ENCODE results near the gene AKAP13. TPM values are rescaled to one million over a fixed set of nuclear protein-coding genes. Genes with fewer than 3 reads are reported as not detected.

Gene AKAP13
- polyA plus RNA-seq, 1 of the 3 experiments (the other 2 are of a cell fraction): 8.4 TPM

DNA sequence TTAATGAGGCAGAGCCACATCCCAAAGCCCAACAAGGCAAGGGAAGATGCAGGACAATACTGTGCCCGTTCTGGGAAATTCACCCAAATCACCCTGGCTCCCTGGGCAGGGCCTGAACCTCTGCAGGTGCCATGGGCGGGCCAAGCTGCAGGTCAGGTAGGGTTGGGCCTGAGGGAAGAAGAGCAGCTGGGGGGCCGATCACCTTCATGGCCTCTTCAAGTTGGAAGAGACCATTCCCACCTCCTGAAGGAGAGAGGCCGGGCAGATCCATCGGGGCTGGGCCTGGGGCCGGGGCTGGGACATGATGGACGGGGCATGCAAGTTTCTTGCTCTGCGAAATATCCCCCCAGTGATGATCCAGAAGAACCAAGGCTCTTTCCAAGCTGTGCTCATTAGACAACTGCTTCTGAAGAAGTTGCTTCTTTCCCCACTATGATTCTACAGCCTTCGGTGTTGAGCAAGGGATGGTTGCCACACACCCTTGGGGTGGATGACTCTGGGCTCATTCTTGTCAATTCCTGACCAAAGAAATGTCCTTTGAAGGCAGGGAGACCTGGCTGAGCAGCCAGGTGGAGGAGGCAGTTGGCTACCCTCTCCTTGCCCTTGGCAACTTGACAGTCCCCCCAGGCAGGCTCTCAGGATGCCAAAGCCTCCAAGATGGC lies 376.1 kb downstream of the AKAP13 start:
- no peak overlapping the region for H3K9ac ChIP-seq
- peaks cover 0 to 12% of the 10 kb centered on the region in 2 experiments for H3K36me3 ChIP-seq (replicated peaks in 1 of 2; ENCODE audit: control insufficient read depth in 1 of 2, insufficient read depth in 2 of 2, low read length in 1 of 2)
- H3K27ac ChIP-seq (ENCODE audit: low read depth in 2 of 2, low read length in 1 of 2): no peak overlapping the region
- no peak overlapping the region for H3K4me2 ChIP-seq
- H2AFZ ChIP-seq (ENCODE audit: low read depth): no peak overlapping the region
- TF ChIP-seq, protein P1, sequence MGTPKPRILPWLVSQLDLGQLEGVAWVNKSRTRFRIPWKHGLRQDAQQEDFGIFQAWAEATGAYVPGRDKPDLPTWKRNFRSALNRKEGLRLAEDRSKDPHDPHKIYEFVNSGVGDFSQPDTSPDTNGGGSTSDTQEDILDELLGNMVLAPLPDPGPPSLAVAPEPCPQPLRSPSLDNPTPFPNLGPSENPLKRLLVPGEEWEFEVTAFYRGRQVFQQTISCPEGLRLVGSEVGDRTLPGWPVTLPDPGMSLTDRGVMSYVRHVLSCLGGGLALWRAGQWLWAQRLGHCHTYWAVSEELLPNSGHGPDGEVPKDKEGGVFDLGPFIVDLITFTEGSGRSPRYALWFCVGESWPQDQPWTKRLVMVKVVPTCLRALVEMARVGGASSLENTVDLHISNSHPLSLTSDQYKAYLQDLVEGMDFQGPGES (IDR thresholded peaks at IDR 0.05; ENCODE audit: low read depth, low read length): no peak
- TF ChIP-seq POLR2AphosphoS5 (IDR thresholded peaks at IDR 0.05; ENCODE audit: low read depth, low read length): no peak
- TF ChIP-seq RFX5 (IDR thresholded peaks at IDR 0.05; ENCODE audit: low read length): no peak
- TF ChIP-seq RXRA (IDR thresholded peaks at IDR 0.05; ENCODE audit: borderline replicate concordance, low read depth): no peak
- no peak for TF ChIP-seq TAF1 (IDR thresholded peaks at IDR 0.05; ENCODE audit: borderline replicate concordance, low read depth, low read length)
- no peak for TF ChIP-seq YY1 (IDR thresholded peaks at IDR 0.05; ENCODE audit: low read depth)
- TF ChIP-seq FOXM1 (IDR thresholded peaks at IDR 0.05; ENCODE audit: low read depth): no peak
- TF ChIP-seq EP300 (IDR thresholded peaks at IDR 0.05; ENCODE audit: borderline replicate concordance in 1 of 2, low read depth in 1 of 2, low read length in 1 of 2): no peak
- TF ChIP-seq GATA2 (CRISPR knock-in tag; IDR thresholded peaks at IDR 0.05): no peak
- no peak for TF ChIP-seq MXI1 (IDR thresholded peaks at IDR 0.05; ENCODE audit: low read depth, low read length)
- TF ChIP-seq, protein P2, sequence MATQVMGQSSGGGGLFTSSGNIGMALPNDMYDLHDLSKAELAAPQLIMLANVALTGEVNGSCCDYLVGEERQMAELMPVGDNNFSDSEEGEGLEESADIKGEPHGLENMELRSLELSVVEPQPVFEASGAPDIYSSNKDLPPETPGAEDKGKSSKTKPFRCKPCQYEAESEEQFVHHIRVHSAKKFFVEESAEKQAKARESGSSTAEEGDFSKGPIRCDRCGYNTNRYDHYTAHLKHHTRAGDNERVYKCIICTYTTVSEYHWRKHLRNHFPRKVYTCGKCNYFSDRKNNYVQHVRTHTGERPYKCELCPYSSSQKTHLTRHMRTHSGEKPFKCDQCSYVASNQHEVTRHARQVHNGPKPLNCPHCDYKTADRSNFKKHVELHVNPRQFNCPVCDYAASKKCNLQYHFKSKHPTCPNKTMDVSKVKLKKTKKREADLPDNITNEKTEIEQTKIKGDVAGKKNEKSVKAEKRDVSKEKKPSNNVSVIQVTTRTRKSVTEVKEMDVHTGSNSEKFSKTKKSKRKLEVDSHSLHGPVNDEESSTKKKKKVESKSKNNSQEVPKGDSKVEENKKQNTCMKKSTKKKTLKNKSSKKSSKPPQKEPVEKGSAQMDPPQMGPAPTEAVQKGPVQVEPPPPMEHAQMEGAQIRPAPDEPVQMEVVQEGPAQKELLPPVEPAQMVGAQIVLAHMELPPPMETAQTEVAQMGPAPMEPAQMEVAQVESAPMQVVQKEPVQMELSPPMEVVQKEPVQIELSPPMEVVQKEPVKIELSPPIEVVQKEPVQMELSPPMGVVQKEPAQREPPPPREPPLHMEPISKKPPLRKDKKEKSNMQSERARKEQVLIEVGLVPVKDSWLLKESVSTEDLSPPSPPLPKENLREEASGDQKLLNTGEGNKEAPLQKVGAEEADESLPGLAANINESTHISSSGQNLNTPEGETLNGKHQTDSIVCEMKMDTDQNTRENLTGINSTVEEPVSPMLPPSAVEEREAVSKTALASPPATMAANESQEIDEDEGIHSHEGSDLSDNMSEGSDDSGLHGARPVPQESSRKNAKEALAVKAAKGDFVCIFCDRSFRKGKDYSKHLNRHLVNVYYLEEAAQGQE (IDR thresholded peaks at IDR 0.05; ENCODE audit: low read depth, low read length): no peak
- no peak for TF ChIP-seq JUND (IDR thresholded peaks at IDR 0.05)
- no peak for TF ChIP-seq SMC3 (IDR thresholded peaks at IDR 0.05; ENCODE audit: low read depth, low read length)
- no peak for TF ChIP-seq GABPA (IDR thresholded peaks at IDR 0.05; ENCODE audit: low read depth)
- TF ChIP-seq, protein P3, sequence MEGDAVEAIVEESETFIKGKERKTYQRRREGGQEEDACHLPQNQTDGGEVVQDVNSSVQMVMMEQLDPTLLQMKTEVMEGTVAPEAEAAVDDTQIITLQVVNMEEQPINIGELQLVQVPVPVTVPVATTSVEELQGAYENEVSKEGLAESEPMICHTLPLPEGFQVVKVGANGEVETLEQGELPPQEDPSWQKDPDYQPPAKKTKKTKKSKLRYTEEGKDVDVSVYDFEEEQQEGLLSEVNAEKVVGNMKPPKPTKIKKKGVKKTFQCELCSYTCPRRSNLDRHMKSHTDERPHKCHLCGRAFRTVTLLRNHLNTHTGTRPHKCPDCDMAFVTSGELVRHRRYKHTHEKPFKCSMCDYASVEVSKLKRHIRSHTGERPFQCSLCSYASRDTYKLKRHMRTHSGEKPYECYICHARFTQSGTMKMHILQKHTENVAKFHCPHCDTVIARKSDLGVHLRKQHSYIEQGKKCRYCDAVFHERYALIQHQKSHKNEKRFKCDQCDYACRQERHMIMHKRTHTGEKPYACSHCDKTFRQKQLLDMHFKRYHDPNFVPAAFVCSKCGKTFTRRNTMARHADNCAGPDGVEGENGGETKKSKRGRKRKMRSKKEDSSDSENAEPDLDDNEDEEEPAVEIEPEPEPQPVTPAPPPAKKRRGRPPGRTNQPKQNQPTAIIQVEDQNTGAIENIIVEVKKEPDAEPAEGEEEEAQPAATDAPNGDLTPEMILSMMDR (IDR thresholded peaks at IDR 0.05): no peak
- TF ChIP-seq, protein P4, sequence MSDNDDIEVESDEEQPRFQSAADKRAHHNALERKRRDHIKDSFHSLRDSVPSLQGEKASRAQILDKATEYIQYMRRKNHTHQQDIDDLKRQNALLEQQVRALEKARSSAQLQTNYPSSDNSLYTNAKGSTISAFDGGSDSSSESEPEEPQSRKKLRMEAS (IDR thresholded peaks at IDR 0.05; ENCODE audit: low read depth): no peak
- no peak for TF ChIP-seq RAD21 (IDR thresholded peaks at IDR 0.05; ENCODE audit: low read length)
- TF ChIP-seq NRF1 (IDR thresholded peaks at IDR 0.05; ENCODE audit: low read depth, low read length): no peak
- ChIA-PET CTCF (no interaction called here), POLR2A (no interaction called here)
- H3K9me3 ChIP-seq: no peaks in the 10 kb centered on the region
- WGBS (ENCODE audit: low lambda C conversion rate): 100% methylated on average over 5 of the region's 9 CpGs
- no peaks in the 10 kb centered on the region for H3K27me3 ChIP-seq (ENCODE audit: insufficient read depth)
- no peaks in the 10 kb centered on the region for H4K20me1 ChIP-seq (ENCODE audit: insufficient read depth)
- no peaks in the 10 kb centered on the region for H3K79me2 ChIP-seq (ENCODE audit: insufficient read depth)
- H3K9me2 ChIP-seq: no peaks in the 10 kb centered on the region
- DNase-seq: no peak
- no peaks in the 10 kb centered on the region for H3F3A ChIP-seq (replicated peaks; ENCODE audit: insufficient read depth)
- no peak overlapping the region for H3K4me3 ChIP-seq (ENCODE audit: low read depth in 2 of 2, low read length in 1 of 2)
- peaks cover 0 to 38% of the 10 kb centered on the region in 2 experiments; a peak in 1 of 4 replicates for H3K4me1 ChIP-seq (ENCODE audit: control insufficient read depth in 1 of 2, insufficient read depth in 2 of 2, low read depth in 1 of 2, low read length in 1 of 2)

Data from SK-N-SH (cell line).